ENCODE data around the gene VOPP1.

VOPP1 gene

DNA sequence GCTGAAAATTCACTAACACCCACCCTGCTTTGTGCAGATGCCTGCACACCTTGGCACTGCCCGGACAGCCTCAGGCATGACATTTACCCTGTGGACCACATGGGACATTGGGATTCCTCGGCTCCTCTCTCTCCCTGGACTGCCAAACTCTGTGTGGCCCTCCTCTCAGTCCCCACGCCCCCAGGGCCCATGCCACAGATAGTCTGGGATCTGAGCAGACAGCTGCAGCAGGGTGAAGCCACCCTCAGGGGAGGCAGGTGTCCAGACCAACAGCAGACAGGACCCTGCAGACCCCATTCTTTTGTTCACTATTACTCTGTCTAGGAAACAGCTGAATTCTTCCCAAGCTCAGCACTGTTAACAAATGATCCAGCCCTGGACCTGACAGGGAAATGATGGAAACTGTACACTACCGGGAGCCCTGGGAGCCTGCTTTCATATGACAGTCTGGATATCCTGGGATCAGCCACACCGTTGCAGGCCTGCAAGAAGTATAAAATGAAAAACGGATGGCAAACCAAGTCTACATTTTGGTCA lies 83.4 kb downstream of the VOPP1 start:
- TF ChIP-seq NFIC (IDR thresholded peaks at IDR 0.05), result no peak

DNA sequence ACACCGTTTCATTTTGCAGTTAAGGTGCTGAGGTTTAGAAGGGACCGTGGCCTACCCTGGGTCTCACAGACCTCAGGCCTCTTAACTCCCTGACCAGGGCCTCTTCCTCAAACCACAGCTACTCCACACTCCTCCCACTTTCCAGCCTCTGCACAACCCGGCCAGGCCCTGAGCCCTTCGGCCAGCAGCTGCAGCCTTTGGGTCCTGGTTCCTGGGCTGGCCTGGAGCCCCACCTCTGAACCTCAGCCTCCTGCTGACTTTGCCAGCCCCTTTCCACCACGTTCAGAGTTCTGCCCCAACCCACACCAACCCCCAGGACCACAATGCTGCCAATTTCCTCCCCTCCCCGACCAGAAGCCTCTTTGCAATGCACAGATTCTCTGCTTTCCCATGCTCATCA lies 84.1 kb downstream of the VOPP1 start:
- no peak for TF ChIP-seq ZBTB7A (IDR thresholded peaks at IDR 0.05; ENCODE audit: low read depth)
- no peak for TF ChIP-seq EGR1 (IDR thresholded peaks at IDR 0.05)
- TF ChIP-seq RAD21 (IDR thresholded peaks at IDR 0.05; ENCODE audit: low read depth), result no peak
- no peak for TF ChIP-seq CEBPB (IDR thresholded peaks at IDR 0.05)
- no peak for TF ChIP-seq YY1 (IDR thresholded peaks at IDR 0.05; ENCODE audit: low read depth)
- no peak for TF ChIP-seq CREB1 (IDR thresholded peaks at IDR 0.05; ENCODE audit: low read depth)
- no peak for TF ChIP-seq TEAD4 (IDR thresholded peaks at IDR 0.05)
- TF ChIP-seq USF1 (IDR thresholded peaks at IDR 0.05), result no peak
- TF ChIP-seq TCF12 (IDR thresholded peaks at IDR 0.05; ENCODE audit: low read depth), result no peak
- TF ChIP-seq REST (IDR thresholded peaks at IDR 0.05; ENCODE audit: low read depth), result no peak
- TF ChIP-seq NFIC (IDR thresholded peaks at IDR 0.05), result no peak
- no peak for TF ChIP-seq TAF1 (IDR thresholded peaks at IDR 0.05; ENCODE audit: low read depth)
- TF ChIP-seq, protein P1, sequence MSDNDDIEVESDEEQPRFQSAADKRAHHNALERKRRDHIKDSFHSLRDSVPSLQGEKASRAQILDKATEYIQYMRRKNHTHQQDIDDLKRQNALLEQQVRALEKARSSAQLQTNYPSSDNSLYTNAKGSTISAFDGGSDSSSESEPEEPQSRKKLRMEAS (IDR thresholded peaks at IDR 0.05), result no peak
- TF ChIP-seq FOXM1 (IDR thresholded peaks at IDR 0.05; ENCODE audit: borderline replicate concordance, low read depth), result no peak

GRCh38 chr7:55486991-55487390 lies 85.3 kb downstream of the VOPP1 start:
- no peak for TF ChIP-seq TAF1 (IDR thresholded peaks at IDR 0.05; ENCODE audit: low read depth)
- no peak for TF ChIP-seq USF1 (IDR thresholded peaks at IDR 0.05)

- no peak for TF ChIP-seq TEAD4 (IDR thresholded peaks at IDR 0.05)
- no peak for TF ChIP-seq USF1 (IDR thresholded peaks at IDR 0.05)
- TF ChIP-seq ZBTB7A (IDR thresholded peaks at IDR 0.05; ENCODE audit: low read depth), result no peak
- TF ChIP-seq CEBPB (IDR thresholded peaks at IDR 0.05), result no peak
- TF ChIP-seq, protein P1 (IDR thresholded peaks at IDR 0.05), result no peak
- TF ChIP-seq RAD21 (IDR thresholded peaks at IDR 0.05; ENCODE audit: low read depth), result no peak
These were observed 86.1 kb downstream of the VOPP1 start for GRCh38 chr7:55486192-55486590.

DNA sequence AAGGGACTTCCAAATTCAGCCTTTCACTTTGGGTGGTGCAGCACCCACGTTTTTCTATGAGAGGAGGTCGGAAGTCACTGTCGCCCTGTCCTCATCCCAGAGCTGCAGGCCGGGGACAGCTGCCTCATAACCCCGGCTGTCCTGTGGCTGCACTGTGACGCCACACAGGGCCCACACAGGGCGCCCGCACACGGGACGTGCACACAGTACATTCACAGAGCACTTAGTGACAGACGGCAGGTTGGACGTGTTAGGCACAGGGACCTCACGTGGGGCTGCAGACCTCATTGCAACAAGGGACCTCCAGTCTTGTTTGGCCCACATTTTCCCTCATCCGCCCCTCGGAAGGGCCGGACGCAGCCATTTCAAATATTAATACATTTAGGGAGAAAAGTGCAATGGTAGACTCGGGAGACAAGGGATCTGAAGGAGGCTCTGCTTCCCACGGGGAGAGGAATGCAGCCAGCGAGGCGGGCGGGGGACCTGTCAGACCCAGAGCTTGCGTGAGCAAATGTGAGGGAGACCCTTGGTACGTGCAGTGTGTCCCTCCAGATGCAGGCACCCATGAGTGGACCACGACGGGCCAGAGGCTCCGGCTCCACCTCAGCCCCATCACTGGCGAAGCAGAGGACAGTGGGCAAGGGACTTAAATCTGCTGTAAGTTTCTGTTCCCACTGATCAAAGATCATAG lies 86.7 kb downstream of the VOPP1 start:
- no peak for TF ChIP-seq TAF1 (IDR thresholded peaks at IDR 0.05; ENCODE audit: low read depth)
- TF ChIP-seq, protein P1 (IDR thresholded peaks at IDR 0.05), result no peak
- TF ChIP-seq EP300 (IDR thresholded peaks at IDR 0.05; ENCODE audit: borderline replicate concordance), result no peak
- TF ChIP-seq TEAD4 (IDR thresholded peaks at IDR 0.05), result no peak
- no peak for TF ChIP-seq NFIC (IDR thresholded peaks at IDR 0.05)
- TF ChIP-seq CREB1 (IDR thresholded peaks at IDR 0.05; ENCODE audit: low read depth), result no peak
- TF ChIP-seq CEBPB (IDR thresholded peaks at IDR 0.05), result no peak
- TF ChIP-seq RAD21 (IDR thresholded peaks at IDR 0.05; ENCODE audit: low read depth), result no peak

GRCh38 chr7:55484834-55485233 lies 87.5 kb downstream of the VOPP1 start:
- TF ChIP-seq FOXM1 (IDR thresholded peaks at IDR 0.05; ENCODE audit: borderline replicate concordance, low read depth), result no peak
- no peak for TF ChIP-seq YY1 (IDR thresholded peaks at IDR 0.05; ENCODE audit: low read depth)
- no peak for TF ChIP-seq NFIC (IDR thresholded peaks at IDR 0.05)
- no peak for TF ChIP-seq TCF12 (IDR thresholded peaks at IDR 0.05; ENCODE audit: low read depth)
- TF ChIP-seq CEBPB (IDR thresholded peaks at IDR 0.05), result no peak
- no peak for TF ChIP-seq USF1 (IDR thresholded peaks at IDR 0.05)
- TF ChIP-seq TAF1 (IDR thresholded peaks at IDR 0.05; ENCODE audit: low read depth), result no peak
- TF ChIP-seq TEAD4 (IDR thresholded peaks at IDR 0.05), result no peak
- TF ChIP-seq, protein P1 (IDR thresholded peaks at IDR 0.05), result no peak
- no peak for TF ChIP-seq EP300 (IDR thresholded peaks at IDR 0.05; ENCODE audit: borderline replicate concordance)
- TF ChIP-seq RAD21 (IDR thresholded peaks at IDR 0.05; ENCODE audit: low read depth), result no peak
- no peak for TF ChIP-seq ZBTB7A (IDR thresholded peaks at IDR 0.05; ENCODE audit: low read depth)
- TF ChIP-seq CREB1 (IDR thresholded peaks at IDR 0.05; ENCODE audit: low read depth), result no peak
- no peak for TF ChIP-seq REST (IDR thresholded peaks at IDR 0.05; ENCODE audit: low read depth)
- no peak for TF ChIP-seq EGR1 (IDR thresholded peaks at IDR 0.05)
